Kidney glomerular epithelial cell (primary cell): Measurements from ENCODE around the gene NCKIPSD.

Source experiments
- DNase-seq: peaks from one replicate; lab custom pipeline; 2025; lab: John Stamatoyannopoulos, UW

Gene NCKIPSD

DNA sequence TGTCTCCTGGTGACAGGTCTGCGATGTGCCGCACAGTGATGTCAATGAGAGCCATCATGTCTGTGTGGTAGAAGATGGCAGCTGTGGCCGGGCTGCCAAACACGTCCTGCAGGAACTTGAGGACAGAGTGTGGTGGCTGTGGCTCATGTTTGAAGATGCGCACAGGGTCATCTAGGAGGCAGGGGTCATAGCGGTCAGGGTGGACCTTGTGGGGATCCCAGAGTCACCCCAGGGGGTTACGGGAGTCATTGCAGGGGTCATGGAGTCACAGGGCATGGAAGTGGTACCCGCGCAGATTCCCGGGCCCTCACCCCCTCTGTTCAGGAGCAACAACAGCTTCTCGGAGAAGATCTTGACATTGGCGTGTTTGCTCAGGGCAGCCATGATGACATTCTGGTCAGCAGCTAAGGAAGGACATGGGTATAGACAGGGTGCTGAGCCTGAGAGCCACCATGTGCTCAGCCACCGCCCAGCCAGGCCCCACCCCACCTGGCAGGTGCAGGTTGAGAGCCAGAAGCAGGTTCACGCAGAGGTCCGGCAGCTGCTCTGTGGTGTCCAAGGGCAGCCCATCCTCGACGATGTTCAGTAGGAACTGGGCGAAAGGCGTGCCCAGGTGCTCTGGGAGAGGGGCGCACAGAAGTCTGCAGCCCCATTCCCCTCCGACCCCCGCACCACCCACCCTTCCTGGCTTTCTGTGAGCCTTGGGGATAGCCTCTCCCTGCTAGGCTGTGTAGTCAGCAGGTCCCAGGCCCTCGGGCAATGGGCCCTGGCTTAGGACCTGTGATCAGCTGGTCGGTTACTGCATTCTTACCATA is 6.9 kb downstream of the NCKIPSD start:
- DNase-seq, result no peak

DNA sequence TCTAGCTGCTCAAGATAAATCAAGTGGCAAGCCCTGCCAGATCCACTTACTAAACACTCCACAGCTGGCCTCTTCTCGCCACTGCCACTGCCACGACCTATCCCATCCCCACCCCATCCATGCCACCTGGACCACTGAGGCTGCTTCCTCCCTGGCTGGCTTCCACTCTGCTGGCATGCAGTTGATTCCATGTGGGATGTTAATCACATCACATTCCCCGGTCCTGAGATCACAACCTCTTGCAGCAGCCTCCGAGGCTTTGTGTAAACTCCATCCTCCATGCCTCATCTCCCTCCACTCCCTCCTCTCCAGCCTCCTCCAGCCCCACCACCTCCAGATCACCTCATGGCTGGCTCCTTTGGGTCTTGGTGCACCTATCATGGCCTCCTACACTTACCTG is 7.7 kb downstream of the NCKIPSD start:
- DNase-seq, result no peak

DNA sequence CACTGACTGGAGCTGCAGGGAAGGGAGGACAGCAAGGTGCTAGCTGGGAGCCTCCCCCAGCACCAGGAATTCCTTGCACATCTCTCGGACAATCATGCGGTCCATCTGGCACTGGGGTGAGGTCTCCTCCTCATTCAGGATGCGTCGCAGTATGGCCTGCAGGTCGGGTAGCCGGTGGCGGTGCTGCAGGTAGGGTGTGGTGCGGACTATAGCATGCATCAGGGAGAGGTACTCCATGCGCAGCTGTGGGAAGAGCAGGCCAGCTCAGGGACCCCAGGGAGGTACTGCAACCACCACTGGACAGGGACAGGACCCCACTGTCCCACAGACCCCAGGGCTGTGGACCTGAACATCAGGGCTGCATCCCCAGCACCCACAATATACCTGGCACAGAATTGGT is 11.2 kb downstream of the NCKIPSD start:
- DNase-seq, result no peak

DNA sequence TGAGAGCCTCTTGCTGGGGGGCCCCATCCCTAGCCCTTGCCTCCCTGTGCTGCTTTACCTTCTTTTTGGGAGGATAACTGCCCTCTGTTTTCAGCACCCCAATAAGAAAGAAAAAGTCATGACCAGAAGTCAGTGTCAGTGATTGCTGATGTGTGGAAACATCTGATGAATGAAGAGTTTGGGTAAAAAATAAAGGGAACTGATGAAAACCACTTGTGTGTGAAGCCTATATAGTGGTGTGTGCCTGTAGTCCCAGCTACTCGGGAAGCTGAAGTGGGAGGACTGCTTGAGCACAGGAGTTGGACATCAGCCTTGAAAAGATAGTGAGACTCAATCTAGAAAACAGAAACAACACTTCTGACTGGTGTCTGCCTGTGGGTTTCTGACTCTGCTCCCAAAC is 13.2 kb downstream of the NCKIPSD start:
- DNase-seq, result no peak

DNA sequence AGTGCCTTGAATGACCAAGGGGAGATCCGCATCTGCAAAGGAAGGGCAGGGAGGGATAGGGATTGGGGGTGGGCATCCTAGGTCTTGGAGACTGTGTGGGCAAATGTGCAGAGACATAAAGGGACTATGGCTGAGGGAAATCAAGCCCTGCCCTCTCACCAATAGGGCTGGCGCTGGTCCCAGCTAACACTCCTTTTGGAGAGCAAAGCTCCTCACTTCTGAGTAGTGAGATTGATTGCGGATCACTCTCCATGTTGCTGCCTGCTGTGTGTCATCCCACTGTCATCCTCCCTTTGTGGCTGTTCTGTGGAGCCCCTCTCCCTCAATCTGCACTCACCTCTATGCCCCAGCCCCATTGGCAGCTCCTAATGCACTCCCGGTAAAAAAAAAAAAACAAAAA is 20.8 kb downstream of the NCKIPSD start:
- DNase-seq, result no peak

DNA sequence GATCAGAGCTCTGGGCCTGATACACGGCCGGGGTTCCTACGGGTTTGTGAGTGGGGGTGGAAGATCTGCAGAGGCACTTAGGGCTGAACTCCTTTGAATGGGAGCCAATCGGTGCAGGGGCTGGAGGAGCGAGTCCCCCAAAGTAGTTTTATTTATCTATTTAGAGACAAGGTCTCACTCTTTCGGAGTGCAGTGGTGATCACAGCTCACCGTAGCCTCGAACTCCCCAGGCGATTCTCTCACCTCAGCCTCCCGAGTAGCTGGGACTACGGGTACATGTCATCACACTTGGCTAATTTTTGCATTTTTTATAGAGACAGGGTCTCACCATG is 21.4 kb downstream of the NCKIPSD start:
- DNase-seq, result no peak

DNA sequence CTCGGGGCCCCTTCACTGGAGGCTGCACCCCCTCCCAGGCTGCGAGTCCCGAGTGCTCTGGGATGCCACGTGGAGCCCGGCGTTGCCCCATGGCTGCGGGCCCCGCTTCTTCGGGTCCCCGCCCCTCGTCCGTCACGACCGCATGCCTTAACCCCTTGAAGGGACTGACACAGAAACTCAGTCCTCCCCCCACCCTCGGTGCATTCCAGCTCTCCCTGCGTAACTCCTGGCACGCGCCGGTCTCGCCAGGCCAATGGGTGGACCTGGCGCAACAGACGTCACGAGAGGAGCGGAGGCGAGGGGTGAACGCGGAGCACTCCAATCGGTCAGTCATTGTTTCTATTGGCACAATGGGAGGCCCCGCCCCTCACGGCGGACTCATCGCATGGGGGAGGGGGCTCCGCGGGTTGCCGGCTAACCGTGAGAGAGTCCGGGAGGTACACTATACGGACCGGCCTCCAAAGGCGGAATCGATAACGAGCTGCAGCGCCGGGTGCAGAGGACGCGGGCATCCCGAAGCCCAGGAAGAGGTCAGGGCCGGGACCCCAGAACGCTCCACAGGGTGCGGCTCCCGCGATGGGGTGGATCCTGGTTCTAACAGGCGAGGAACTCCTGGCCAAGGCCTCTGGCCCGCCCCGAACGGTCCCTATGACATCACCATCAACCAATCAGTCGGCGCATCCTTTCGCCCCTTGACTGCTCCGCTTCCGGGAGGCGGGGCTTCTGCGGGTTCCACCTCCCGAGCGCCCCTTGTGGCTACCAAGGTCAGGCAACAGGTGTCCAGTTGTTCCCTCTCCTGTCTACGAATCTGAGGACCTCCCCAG is 22.0 kb downstream of the NCKIPSD start:
- peak; percentile 98 for DNase-seq

DNA sequence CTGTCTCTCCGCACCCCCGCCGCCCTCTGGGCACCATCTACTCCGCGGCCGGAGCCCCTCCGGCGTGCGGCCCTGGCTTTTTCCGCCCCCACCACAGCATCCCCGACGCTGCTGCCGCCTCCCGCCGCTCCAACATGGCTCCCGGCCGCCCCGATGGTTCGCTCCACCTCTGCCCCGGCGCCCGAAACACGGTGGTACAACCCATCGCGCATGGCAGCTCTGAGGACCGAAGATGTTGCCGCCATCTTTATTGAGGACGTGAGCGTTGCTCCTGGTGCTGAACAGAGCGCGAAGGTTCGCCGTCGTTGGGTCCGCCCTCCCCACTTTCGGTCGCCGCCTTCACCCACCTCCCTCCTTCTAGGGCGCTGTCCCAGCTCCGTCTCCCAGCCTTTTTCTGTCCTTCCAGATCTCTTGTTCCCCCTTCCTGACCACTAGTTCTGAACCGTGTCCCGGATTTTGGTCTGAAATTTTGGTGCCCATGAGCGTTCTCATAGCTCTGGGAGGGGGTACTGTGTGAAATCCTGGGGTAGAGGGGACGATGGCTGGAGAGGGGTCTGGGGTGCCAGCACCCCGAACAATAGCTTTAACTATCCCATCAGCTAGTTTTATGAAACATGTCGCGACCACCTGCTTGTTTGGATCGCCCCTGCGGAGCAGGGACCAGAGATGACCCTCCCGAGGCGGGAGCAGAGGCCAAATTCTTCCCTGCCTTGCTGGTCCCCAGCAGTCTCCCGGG is 22.8 kb downstream of the NCKIPSD start, which contains the start of gene CELSR3:
Gene CELSR3 (minus strand): TSS at position 134 of the 736 bp plus-strand sequence. CDS start 252 bp downstream, outside the sequence.
- peak; percentile 85 for DNase-seq

DNA sequence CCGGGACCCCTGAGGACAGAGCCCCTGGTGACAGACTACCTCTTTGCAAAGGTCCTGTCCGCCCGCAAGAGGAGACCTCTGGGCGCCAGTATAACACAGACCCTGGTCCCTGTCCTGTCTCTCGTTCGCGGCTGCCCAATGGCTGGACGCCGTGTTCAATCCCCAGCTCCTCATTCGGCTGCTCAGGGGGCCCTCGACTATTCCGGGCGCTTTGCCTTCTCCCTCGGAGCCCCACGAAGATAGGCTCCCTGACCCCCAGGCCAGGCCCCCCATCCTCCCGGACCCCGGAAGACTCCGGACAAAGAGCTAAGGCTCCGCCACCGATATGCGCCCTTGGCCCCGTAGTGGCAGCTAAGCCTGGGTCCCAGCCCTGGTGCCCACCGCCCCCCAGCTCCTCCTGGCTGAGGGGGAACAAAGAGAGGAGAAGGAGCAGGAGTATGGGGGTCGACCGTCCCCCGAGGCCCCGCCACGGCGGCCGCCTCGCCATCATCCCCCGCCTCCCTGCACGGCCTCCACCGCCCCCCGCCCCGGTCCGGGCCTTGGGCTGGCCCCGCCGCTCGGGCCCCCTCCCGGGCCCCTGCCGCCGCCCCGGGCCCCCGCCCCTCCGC is 23.5 kb downstream of the NCKIPSD start:
- no peak for DNase-seq

DNA sequence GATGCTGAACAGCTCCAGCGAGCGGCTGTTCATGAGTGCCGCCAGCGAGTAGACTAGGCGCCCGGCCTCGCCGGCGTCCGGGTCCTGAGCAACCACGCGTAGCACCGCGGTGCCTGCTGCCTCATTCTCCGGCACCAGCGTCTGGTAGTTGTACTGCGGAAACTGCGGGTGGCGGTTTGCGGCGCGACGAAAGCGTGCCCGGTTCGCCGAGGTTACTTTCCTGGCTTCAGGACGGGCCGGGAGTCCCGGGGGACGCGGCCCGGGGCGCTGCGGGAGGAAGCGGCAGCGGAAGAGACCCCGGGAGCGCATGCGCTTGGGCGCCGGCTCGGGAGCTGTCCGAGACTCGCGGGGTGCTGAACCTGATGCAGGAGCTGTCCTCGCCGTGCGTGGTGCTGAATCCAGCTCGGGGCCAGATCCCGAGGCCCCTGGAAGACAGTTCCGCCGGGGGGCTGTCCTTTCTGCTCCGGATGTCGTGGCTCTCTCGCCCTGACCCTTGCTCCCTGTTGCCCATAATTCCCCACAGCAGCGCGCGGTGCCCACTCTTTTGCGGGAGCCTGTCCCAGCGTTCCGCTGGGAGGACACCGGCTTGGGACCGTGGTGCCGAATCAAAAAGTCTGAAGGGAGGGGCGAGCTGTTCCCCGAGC is 24.1 kb downstream of the NCKIPSD start:
- peak; percentile 45 for DNase-seq

DNA sequence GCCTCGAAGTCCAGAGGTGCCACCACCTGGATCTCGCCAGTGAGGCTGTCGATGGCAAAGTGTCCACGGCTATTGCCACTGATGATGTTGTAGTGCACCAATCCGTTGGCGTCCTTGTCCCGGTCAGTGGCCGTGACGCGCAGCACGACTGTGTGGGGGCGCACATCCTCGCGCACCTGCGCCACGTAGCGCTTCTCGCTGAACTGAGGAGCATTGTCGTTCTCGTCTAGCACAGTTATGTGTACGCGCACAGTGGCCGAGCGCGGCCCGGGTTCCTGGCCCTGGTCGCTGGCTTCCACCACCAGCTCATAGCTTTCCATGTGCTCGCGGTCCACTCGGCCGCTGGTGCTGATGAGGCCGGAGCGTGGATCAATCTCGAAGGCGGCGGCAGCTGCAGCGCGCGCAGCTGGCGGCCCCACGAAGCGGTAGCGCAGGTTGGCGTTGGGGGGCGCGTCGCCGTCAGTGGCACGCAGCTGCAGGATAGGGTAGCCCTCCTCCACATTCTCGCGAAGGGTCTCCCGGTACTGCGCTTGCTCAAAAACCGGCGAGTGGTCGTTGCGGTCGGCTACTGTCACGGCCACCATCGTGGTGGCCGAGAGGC is 24.8 kb downstream of the NCKIPSD start:
- no peak for DNase-seq

DNA sequence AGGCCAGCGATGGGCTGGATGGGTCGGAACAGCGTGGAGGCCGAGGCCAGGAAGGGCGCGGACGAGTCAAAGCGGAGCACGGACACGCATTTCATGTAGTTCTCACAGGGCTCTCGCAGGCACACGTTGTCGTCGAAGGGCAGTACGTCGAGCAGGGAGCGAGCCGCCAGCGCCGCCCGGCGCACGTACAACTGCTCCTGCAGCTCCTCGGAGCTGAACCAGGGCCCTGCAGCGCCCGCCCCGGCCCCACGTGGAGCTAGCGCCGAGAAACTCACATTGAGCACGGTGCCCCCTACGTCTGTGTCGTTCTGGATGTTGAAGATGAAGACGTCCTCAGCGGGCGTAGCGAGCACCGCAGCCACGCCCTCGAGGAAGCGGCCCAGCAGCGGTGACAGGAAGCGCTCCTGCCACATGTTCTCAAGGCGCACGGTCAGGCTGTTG is 28.9 kb downstream of the NCKIPSD start:
- no peak for DNase-seq

DNA sequence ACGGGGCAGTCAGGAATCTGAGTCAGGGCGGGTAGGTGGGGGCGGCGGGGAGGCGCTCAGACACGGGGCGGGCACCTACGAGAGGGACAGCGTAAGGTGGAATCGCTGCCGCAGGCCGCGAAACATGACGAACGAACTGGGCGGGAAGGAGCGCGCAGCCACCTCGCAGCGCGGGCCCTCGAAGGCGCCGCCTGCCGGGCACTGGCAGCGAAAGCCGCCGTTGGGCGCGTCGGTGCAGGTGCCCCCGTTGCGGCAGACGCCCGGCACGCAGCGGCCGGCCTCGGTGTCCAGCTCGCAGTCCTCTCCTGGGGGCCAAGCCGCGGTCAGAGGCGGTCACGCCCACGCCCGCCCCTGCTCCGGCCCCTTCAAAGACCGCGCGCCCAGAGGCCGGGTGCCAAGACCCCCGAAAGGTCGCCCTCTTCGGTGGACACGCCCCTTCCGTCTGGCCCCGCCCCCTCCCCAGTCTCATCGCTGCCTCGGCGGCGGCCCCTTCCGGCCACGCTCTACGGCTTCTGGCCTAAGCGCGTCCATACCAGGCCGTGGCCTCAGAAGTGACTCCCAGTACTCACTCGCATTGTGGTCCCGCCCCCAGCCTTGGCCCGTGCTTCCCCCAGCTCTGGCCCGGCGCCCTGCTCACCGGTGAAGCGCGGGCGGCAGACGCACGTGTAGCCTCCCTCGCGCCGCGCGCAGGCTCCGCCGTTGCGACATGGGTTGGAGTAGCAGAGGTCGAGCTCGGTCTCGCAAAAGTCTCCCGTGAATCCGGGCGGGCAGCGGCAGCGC is 29.5 kb downstream of the NCKIPSD start:
- DNase-seq, result peak; percentile 52

DNA sequence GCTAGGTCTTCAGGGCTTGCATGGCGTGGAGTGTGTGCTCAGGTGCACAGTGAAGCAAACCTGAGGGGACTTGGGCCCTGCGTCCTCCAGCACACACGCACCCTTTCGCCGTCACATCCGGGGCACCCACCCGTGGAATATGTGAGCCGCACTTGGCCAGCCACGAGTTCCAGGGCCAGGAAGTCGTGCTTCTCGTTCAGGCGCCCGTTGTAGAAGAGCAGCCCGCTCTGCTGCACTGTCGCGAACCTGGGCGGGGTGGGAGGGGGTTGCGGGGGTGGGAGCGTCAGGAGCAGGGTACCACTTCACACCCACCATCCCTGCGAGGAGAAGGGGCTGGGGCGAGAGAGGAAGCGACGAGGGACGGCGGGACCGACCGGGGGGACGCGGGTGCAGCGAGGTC is 30.1 kb downstream of the NCKIPSD start:
- no peak for DNase-seq

DNA sequence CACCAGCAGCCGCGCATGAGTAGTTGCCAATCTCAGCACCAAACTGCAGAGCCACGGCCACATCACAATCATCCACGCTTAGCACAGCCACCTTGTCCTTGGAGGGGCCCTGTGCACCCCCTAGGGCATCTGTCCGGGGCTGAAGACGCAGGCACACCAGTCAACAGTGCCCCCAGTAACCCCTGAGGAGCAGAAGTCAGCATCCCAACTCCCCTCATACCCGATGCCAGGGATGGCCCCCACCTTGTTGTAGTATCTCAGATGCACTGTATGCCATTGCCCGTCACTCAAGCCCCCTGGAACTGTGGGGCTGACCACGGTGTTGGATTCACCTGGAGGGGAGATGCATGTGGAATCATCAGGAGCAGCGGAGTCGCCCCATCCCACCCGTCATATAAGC is 30.7 kb downstream of the NCKIPSD start:
- DNase-seq, result no peak

DNA sequence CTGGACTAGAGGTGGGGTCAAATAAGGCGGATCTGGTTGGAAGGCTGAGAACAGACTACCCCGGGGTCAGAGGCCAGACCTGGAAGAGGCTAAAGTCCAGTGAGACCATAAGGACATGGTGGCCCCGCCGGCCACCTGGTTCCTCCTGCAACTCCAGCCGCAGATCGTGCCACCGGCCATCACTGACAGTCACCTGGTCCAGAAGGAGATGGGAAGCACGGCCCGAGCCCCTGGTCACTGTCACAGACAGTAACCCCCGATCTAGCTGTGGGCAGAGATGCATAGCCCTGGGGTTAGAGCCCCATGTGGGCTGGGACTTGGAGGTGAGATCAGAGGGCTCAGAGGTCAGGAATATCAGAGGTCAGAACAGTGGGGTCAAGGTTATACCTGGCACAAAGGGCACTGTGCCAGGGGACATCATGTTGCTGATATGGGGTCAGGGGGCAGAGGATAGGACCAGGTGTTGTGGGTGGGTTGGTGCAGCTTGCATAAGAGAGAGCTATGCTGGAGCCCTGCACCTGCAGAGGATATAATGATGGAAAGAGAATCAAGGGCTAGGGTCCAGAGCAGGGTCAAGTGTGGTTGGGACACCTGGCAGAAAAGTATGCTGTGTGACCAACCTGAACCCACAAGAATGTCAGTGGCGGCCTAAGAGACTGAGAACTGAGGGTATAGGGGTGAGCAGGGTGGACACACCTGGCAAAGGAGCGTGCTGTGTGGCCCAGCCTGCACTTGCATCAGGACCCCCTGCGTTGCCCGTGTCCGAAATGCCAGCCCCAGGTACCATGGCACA is 32.6 kb downstream of the NCKIPSD start:
- no peak for DNase-seq

DNA sequence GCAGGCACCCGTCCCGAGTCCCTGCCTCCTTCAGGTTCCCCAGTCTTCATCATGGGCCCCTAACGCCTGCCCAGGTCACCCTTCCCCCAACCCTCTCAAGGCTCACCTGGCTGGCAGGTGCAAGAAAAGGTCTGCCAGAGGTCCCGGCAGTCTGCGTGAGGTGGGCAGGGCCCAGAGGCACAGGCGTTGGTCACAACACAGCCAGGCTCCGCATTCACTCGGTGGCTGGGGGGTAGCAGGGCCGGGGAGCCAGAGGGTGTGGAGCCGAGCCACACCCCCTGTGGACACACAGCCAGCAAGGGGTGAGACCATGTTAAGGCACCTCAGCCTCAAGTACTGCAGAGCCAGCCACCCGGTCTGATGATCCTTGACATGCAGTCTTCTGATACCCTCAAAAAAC is 33.9 kb downstream of the NCKIPSD start:
- no peak for DNase-seq

DNA sequence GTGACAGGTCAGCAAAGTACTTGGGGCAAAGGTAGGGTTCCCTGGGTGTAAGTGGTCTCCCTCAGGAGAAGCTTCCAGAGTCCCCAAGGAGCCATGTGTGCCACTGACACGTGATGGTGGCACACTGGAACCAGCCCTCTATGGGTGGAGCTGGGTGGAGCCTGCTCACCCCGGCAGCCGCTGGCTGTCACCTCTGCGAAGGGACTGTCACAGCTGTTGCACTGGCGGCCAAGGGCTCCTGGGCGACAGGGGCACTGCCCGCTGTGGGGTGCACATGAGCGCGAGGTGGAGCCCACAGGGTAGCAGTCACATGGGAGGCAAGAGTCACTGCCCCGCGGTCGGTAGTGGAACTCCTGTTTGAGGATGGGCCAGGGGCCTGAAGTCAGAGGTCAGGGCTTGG is 35.0 kb downstream of the NCKIPSD start:
- DNase-seq, result no peak

DNA sequence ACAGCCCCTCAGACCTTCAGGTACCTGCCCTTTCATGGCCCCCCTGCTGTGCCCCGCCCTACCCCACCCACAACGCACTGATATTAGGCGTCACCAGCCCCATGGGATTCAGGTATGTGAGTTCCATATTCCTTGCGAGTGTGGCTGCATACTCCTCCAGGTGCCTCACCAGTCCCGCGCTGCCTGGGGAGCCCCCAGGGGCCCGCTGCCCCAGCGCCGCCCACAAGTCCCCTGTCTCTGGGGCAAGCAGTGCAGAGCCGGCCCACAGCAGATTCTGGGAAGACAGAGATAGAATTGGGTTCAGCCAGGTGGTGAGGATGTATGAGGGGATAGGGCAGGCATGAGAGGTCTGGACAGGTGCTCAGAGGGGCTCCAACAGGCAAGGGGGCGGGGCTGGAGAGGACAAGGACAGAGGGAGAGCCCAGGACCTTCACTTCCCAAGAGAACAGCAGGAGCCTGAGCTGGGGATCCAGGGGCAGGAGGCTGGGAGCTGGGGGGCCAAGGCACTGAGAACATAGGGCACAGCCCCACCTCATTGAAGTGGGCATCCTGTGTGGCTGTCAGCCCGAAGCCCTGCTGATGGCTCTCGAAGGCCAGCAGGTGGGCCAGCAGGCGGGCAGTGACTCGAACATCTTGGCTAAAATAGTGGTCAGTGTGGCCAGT is 37.4 kb downstream of the NCKIPSD start:
- no peak for DNase-seq
